Epithelial cell of esophagus (primary cell): Measurements from ENCODE around the gene DLL4.

Experiments used
- DNase-seq: peaks from one replicate; pipeline ENCODE4 v3.0.0; 2010; ENCODE audit warnings: low read depth
- H3K4me3 ChIP-seq: 2 replicates; pipeline ENCODE4 v1.5.1; 2011; ENCODE audit warnings: mild to moderate bottlenecking, low read length, control low read depth
- CTCF ChIP-seq: IDR thresholded peaks from 2 replicates; pipeline ENCODE4 v1.5.1; 2011; ENCODE audit warnings: low read depth, mild to moderate bottlenecking, low read length, control low read depth, inconsistent platforms; ENCODE audit not compliant: insufficient read depth; ENCODE audit errors: missing control alignments

DLL4 gene

GRCh38 chr15:40936709-40937666, 7.8 kb downstream of the DLL4 start:
- no peak overlapping the region for H3K4me3 ChIP-seq
- DNase-seq: peak; percentile 37
- TF ChIP-seq CTCF: no peak

DNA sequence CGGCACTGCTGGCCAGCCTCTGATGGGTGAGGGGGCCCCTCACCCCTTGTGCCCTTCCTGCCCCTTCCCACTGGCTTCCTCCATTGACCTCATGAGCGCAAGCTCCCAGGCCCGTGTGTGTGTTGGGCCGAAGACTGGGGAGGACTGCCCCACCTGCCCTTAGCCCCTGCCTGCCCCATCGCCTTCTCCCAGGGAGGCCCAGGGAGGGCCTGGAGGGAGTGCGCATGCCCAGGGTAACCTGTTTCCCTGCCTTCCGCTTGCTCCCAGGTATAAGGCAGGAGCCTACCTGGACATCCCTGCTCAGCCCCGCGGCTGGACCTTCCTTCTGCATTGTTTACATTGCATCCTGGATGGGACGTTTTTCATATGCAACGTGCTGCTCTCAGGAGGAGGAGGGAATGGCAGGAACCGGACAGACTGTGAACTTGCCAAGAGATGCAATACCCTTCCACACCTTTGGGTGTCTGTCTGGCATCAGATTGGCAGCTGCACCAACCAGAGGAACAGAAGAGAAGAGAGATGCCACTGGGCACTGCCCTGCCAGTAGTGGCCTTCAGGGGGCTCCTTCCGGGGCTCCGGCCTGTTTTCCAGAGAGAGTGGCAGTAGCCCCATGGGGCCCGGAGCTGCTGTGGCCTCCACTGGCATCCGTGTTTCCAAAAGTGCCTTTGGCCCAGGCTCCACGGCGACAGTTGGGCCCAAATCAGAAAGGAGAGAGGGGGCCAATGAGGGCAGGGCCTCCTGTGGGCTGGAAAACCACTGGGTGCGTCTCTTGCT, 8.8 kb downstream of the DLL4 start:
- TF ChIP-seq CTCF: peak; percentile 66
- peak; percentile 64 for DNase-seq
- no peak overlapping the region for H3K4me3 ChIP-seq

DNA sequence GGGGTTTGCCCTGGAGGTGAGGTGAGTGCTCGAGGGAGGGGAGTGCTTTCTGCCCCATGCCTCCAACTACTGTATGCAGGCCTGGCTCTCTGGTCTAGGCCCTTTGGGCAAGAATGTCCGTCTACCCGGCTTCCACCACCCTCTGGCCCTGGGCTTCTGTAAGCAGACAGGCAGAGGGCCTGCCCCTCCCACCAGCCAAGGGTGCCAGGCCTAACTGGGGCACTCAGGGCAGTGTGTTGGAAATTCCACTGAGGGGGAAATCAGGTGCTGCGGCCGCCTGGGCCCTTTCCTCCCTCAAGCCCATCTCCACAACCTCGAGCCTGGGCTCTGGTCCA, 9.4 kb downstream of the DLL4 start:
- H3K4me3 ChIP-seq: no peak overlapping the region
- no peak for TF ChIP-seq CTCF
- DNase-seq: no peak

GRCh38 chr15:40940296-40940801, 11.2 kb downstream of the DLL4 start:
- TF ChIP-seq CTCF: no peak
- DNase-seq: no peak
- no peak overlapping the region for H3K4me3 ChIP-seq

DNA sequence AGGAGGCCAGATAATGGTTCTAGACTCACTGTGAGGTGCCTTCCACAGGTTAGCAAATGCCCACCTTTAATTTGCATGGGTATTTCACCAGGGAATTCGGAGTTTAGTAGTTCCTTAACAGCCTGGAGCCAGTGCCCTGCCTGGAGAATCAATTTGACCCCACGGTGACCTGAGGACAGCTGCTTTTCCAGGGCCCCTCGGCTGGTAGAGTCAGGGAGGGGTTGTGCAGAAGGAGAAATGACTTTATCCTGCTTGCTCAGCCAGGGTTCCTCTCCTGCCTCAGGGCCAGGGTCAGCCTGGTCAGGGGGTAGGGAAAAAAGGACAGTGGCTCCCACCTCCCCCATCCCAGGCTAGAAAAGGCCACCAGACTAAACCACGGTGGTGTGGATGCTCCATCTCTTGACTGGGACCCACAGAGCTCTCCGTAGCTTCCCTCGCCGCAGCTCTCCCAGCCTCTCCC, 12.0 kb downstream of the DLL4 start:
- no peak for DNase-seq
- H3K4me3 ChIP-seq: peak overlapping the region; percentile 27
- no peak for TF ChIP-seq CTCF

DNA sequence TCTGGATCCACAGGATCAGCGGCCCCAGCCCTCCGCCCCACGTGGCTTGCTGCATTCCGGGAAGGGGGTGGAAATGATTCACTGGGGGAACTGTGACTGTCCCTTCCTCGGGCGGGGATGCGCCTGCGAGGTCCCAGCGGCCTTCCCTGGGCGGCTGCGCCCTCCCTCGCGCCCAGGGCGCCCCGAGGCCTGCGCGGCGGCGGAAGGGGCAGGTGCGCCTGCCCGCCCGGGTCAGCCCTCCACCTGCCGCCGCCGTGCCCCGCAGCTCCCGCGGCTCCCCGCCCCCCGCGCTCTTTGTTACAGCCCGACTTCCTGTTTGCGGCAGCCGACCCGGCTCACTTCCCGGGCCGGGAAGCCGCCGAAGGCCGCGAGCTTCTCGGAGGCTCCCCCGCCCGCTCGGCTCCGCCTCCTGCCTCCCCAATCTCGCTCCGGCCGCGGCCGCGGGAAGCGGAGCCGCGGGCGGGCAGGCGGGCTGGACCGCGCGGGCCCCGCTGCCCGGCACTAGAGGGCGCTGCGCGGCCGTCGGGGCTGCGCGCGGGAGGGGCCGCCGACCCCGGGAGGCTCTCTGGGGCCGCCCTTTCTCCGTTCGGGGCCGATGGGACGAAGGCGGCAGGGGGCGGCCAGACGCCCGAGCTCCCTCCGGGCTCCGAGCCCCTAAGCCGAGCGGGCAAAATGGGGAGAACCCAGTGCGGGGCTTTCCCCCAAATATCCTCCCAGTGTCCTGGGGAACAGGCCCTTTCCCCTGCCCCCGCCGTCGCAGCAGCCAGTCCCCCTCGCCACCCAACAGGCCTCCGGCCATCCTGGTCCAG, 12.6 kb downstream of the DLL4 start:
- TF ChIP-seq CTCF: no peak
- H3K4me3 ChIP-seq: peak overlapping the region; percentile 54
- peak; percentile 62 for DNase-seq
